Skeletal muscle tissue (tissue), 4 donors: Measurements from ENCODE around the gene TRIM22. TPM values are rescaled to one million over a fixed set of nuclear protein-coding genes. Genes with fewer than 3 reads are reported as not detected.

ENCODE experiments used
- H3K27ac ChIP-seq: one replicate; pipeline ENCODE4 v1.7.0; 2013; ENCODE audit warnings: mild to moderate bottlenecking, low read depth, low read length, inconsistent platforms
- H3K27me3 ChIP-seq, 3 donors: one replicate each; pipeline ENCODE4 v1.7.0; 2013; ENCODE audit warnings: low read length in 3 of 3; ENCODE audit not compliant: control insufficient read depth in 3 of 3, insufficient read depth in 3 of 3
- H3K36me3 ChIP-seq, 3 donors: one replicate each; pipeline ENCODE4 v1.7.0; 2013; ENCODE audit warnings: low read length in 3 of 3; ENCODE audit not compliant: control insufficient read depth in 3 of 3, insufficient read depth in 3 of 3
- H3K4me1 ChIP-seq, 3 donors: one replicate each; pipeline ENCODE4 v1.7.0; 2013; ENCODE audit warnings: low read length in 3 of 3, mild to moderate bottlenecking in 3 of 3; ENCODE audit not compliant: control insufficient read depth in 3 of 3, insufficient read depth in 3 of 3
- H3K4me3 ChIP-seq, 3 donors: one replicate each; pipeline ENCODE4 v1.7.0; 2013; ENCODE audit warnings: low read length in 3 of 3
- H3K9ac ChIP-seq, 3 donors: one replicate each; pipeline ENCODE4 v1.7.0; 2013; ENCODE audit warnings: low read length in 3 of 3, mild to moderate bottlenecking in 3 of 3, moderate library complexity in 2 of 3, low read depth in 1 of 3
- H3K9me3 ChIP-seq, 3 donors: one replicate each; pipeline ENCODE4 v1.7.0; 2013; ENCODE audit warnings: low read length in 3 of 3; ENCODE audit not compliant: control insufficient read depth in 3 of 3
- total RNA-seq: library from RNA; depleted of rRNA; stranded (reverse); fragments of >200 nt; gene quantifications from one replicate; pipeline ENCODE4 v1.2.3, GENCODE V29; 2014
- donor health status: Osteomylitis.

Gene TRIM22
- total RNA-seq, 1 donor from 2014 or later, result 13.0 TPM

- no peak overlapping the region for H3K9ac ChIP-seq
- H3K9me3 ChIP-seq, result peaks cover 0 to 1% (median 0%) of the 10 kb centered on the region in 3 donors
- peaks cover 0 to 5% (median 0%) of the 10 kb centered on the region in 3 donors for H3K4me1 ChIP-seq
- no peak overlapping the region for H3K27ac ChIP-seq
- H3K27me3 ChIP-seq, result no peaks in the 10 kb centered on the region
- no peaks in the 10 kb centered on the region for H3K36me3 ChIP-seq
- H3K4me3 ChIP-seq, result no peak overlapping the region
Observed at GRCh38 chr11:5737091-5737490, 47.5 kb downstream of the TRIM22 start.

- Histone ChIP-seq H3K27me3 (no peaks in the 10 kb centered on the region), H3K9me3 (peaks cover 0 to 3% (median 0%) of the 10 kb centered on the region in 3 donors), H3K27ac (no peak overlapping the region), H3K9ac (no peak overlapping the region), H3K4me3 (no peak overlapping the region), H3K36me3 (no peaks in the 10 kb centered on the region), H3K4me1 (peaks cover 0 to 5% (median 0%) of the 10 kb centered on the region in 3 donors)
Observed at GRCh38 chr11:5737670-5738392, 48.2 kb downstream of the TRIM22 start.

GRCh38 chr11:5738431-5738830, 48.8 kb downstream of the TRIM22 start:
- Histone ChIP-seq H3K9ac (no peak overlapping the region), H3K4me1 (peaks cover 0 to 5% (median 0%) of the 10 kb centered on the region in 3 donors), H3K4me3 (no peak overlapping the region), H3K9me3 (peaks cover 0 to 3% (median 0%) of the 10 kb centered on the region in 3 donors), H3K27me3 (no peaks in the 10 kb centered on the region), H3K27ac (no peak overlapping the region), H3K36me3 (no peaks in the 10 kb centered on the region)

GRCh38 chr11:5746614-5747013, 57.0 kb downstream of the TRIM22 start:
- Histone ChIP-seq H3K4me3 (no peak overlapping the region), H3K9ac (no peak overlapping the region), H3K27me3 (no peaks in the 10 kb centered on the region), H3K36me3 (no peaks in the 10 kb centered on the region), H3K9me3 (peaks cover 0 to 3% (median 0%) of the 10 kb centered on the region in 3 donors), H3K27ac (no peak overlapping the region), H3K4me1 (no peaks in the 10 kb centered on the region)

GRCh38 chr11:5749836-5750235, 60.2 kb downstream of the TRIM22 start:
- Histone ChIP-seq H3K36me3 (no peaks in the 10 kb centered on the region), H3K27me3 (no peaks in the 10 kb centered on the region), H3K4me1 (no peaks in the 10 kb centered on the region), H3K9ac (no peak overlapping the region), H3K4me3 (no peak overlapping the region), H3K27ac (no peak overlapping the region), H3K9me3 (no peaks in the 10 kb centered on the region)

- H3K9ac ChIP-seq, result no peak within 1 kb of the TSS
- no peak within 1 kb of the TSS for H3K4me3 ChIP-seq
- H3K27ac ChIP-seq, result no peak within 1 kb of the TSS
- H3K36me3 ChIP-seq, result no peaks in the 10 kb centered on the region
- no peaks in the 10 kb centered on the region for H3K9me3 ChIP-seq
- no peaks in the 10 kb centered on the region for H3K4me1 ChIP-seq
- no peaks in the 10 kb centered on the region for H3K27me3 ChIP-seq
Observed at GRCh38 chr11:5753943-5754342, 64.4 kb downstream of the TRIM22 start, which contains the start of gene OR52N4. OR52N4 (plus strand) TSS chr11:5754243; CDS start chr11:5754741, 498 bp downstream.

Other genes starting within 250 kb of the TRIM22 start
- gene OR51I1, start 248.3 kb upstream of the TRIM22 start, total RNA-seq, result 0.52 TPM
- not detected for gene OR51I2, start 240.5 kb upstream of the TRIM22 start, total RNA-seq
- gene OR52D1, start 201.1 kb upstream of the TRIM22 start, total RNA-seq, result not detected
- 0.52 TPM for gene UBQLN3, start 179.8 kb upstream of the TRIM22 start, total RNA-seq
- gene UBQLNL, start 173.1 kb upstream of the TRIM22 start, total RNA-seq, result under 0.01 TPM
- 0.52 TPM for gene OR52H1, start 141.2 kb upstream of the TRIM22 start, total RNA-seq
- not detected for gene OR52B6, start 108.9 kb upstream of the TRIM22 start, total RNA-seq
- gene TRIM6, start 93.2 kb upstream of the TRIM22 start, total RNA-seq, result 1.6 TPM
- gene TRIM34, start 64.8 kb upstream of the TRIM22 start, total RNA-seq, result 6.8 TPM
- gene TRIM5, start 4.7 kb upstream of the TRIM22 start, total RNA-seq, result 12.5 TPM
- not detected for gene OR56B1, start 46.7 kb downstream of the TRIM22 start, total RNA-seq
- not detected for gene OR52N4, start 64.5 kb downstream of the TRIM22 start, total RNA-seq
- gene OR52N5, start 93.6 kb downstream of the TRIM22 start, total RNA-seq, result not detected
- not detected for gene OR52N1, start 101.5 kb downstream of the TRIM22 start, total RNA-seq
- not detected for gene OR52N2, start 119.1 kb downstream of the TRIM22 start, total RNA-seq
- gene OR52E6, start 152.1 kb downstream of the TRIM22 start, total RNA-seq, result not detected
- gene OR52E8, start 167.9 kb downstream of the TRIM22 start, total RNA-seq, result not detected
- gene OR52E4, start 190.8 kb downstream of the TRIM22 start, total RNA-seq, result not detected
- gene OR52E5, start 203.4 kb downstream of the TRIM22 start, total RNA-seq, result not detected